Brain microvascular endothelial cell (primary cell): Measurements from ENCODE around the gene CA14.

Experiments used
- DNase-seq: peaks from one replicate; pipeline ENCODE4 v3.0.0-alpha.2; 2020
- H3K27ac ChIP-seq: fragments of 250-450 bp; sonication (Bioruptor Pico); 2 replicates; pipeline ENCODE4 v1.5.1; 2020; ENCODE audit warnings: mild to moderate bottlenecking, moderate library complexity
- H3K27me3 ChIP-seq: fragments of 250-450 bp; sonication (Bioruptor Pico); replicated peaks from 2 replicates; pipeline ENCODE4 v1.5.1; 2020; ENCODE audit warnings: mild to moderate bottlenecking
- H3K36me3 ChIP-seq: fragments of 250-450 bp; sonication (Bioruptor Pico); replicated peaks from 2 replicates; pipeline ENCODE4 v1.5.1; 2020; ENCODE audit warnings: mild to moderate bottlenecking
- H3K4me3 ChIP-seq: 2 replicates; pipeline ENCODE4 v1.5.1; 2011; ENCODE audit warnings: low read depth, mild to moderate bottlenecking, control low read depth, low read length, moderate library complexity
- CTCF ChIP-seq: IDR thresholded peaks from 2 replicates; pipeline ENCODE4 v1.5.1; 2011; ENCODE audit warnings: low read depth, mild to moderate bottlenecking, moderate library complexity, low read length, control low read depth, inconsistent platforms; ENCODE audit errors: missing control alignments
- in situ Hi-C: cut with HindIII; loops from 2 replicates; pipeline ENCODE4 v1.10.0; 2017; ENCODE audit warnings: low sequenced_read_pairs, low pct_ligation_motif_present

Gene CA14

DNA sequence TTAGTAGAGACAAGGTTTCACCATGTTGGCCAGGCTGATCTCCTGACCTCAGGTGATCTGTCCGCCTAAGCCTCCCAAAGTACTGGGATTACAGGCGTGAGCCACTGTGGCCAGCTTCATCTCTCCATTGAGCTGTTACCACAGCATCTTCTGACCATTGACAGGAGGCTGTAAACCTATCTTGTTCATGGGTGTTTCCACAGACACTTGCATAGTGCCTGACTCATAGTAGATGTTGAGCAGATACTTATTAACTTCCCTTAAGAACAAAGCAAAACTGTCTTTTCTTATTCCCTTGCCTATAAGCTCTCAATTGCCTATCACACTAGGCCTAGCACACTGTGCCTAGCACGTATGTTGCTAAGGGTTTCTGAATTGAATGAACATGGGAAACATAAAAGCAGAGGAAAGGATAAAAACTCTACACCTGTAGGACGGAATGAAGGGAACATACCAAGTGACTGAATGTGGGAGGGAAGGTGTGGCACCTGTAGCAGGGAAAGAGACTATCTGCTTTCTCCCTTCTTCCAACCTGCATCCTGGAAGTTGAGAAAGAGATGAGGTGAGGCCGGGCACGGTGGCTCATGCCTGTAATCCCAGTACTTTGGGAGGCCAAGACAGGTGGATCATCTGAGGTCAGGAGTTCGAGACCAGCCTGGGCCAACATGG is 13.9 kb downstream of the CA14 start:
- H3K27ac ChIP-seq = no peak overlapping the region
- H3K36me3 ChIP-seq = peaks cover 6% of the 10 kb centered on the region
- in situ Hi-C loops = no loop called here
- H3K4me3 ChIP-seq = no peak overlapping the region
- no peak for TF ChIP-seq CTCF
- no peak for DNase-seq
- H3K27me3 ChIP-seq = no peaks in the 10 kb centered on the region

DNA sequence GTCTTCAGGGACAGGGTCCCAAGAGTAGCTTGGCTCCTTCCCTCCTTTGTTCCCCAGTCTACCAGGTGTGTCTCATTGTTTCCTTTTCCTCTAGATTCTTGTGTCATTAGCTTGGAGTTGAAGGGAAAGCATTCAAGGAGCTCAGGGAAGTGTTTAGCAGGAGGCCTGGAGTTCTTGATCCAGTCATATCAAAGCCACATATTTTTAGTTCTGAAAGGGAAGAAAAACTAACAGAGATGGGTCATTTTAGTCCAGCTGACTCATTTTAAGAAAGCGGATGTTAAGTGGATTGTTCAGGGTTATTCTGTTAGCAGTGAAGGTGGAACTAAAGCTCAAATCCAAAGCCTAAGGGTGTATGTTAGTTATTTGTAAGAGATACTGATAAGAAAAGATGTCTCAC is 15.7 kb downstream of the CA14 start:
- TF ChIP-seq CTCF = no peak
- Histone ChIP-seq H3K4me3 (peak overlapping the region; percentile 46), H3K27ac (peak overlapping the region; percentile 5), H3K36me3 (no peaks in the 10 kb centered on the region), H3K27me3 (no peaks in the 10 kb centered on the region)
- no peak for DNase-seq
- in situ Hi-C loops = no loop called here

DNA sequence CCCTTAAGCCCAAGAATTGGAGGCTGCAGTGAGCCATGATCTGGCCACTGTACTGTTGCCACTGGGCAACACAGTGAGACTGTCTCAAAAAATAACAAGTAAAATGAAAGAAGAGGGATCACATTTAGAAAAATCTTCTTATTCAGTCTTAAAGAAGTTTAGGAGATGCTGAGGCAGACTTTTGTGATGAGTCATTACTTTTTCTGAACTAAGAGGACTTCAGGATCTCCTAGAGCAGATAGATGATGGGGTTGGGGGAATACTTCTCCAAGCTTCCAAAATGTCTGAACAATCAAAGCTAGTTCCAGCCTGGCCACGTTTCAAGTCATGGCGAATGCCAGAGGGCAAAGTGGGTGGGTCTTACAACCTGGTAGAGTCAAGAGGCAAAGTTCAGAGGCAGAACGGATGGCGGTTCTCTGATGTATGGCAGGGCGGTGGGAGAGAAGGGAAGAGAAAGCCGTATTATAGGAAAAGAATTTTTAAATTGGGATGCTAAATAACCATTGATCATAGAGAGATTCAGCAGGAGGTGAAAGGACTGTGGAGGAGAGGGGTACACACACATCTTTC is 22.6 kb downstream of the CA14 start:
- no peaks in the 10 kb centered on the region for H3K27me3 ChIP-seq
- TF ChIP-seq CTCF = no peak
- in situ Hi-C loops = no loop called here
- H3K4me3 ChIP-seq = no peak overlapping the region
- no peak overlapping the region for H3K27ac ChIP-seq
- no peak for DNase-seq
- H3K36me3 ChIP-seq = peaks cover 3% of the 10 kb centered on the region

DNA sequence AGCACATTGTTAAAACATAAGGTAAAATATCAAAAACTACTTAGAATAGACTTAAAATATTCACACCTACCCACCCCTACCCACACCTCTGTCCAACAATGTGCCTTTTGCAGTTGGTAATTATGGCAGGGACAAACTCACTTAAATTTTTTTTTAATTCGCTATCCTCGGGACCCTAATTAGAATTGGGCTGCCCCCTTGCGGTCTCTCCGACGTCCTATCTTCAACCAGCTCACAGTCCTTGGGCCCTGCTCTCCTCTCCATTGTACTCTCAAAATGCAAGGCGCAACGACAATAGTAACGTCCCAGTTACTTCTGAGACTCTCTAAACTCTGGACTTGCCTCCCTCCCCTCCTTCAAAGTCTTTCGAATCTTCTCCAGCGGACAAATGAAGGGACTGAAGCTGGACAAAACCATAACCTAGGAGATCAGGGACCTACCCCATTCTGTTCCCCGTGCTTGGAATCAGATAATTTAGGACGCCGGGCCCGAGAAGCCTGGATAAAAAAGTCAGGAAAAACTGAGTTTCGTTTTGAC is 23.7 kb downstream of the CA14 start:
- peak; percentile 51 for DNase-seq
- in situ Hi-C loops = no loop called here
- Histone ChIP-seq H3K4me3 (peak overlapping the region; percentile 61), H3K27me3 (no peaks in the 10 kb centered on the region), H3K27ac (no peak overlapping the region), H3K36me3 (peaks cover 3% of the 10 kb centered on the region)
- peak; percentile 82 for TF ChIP-seq CTCF

- in situ Hi-C loops = no loop called here
- peak within 1 kb of the TSS; percentile 21 for H3K27ac ChIP-seq
- peak within 1 kb of the TSS; percentile 61 for H3K4me3 ChIP-seq
- H3K36me3 ChIP-seq = peaks cover 3% of the 10 kb centered on the region
- no peak for TF ChIP-seq CTCF
- DNase-seq = peak; percentile 97
- no peaks in the 10 kb centered on the region for H3K27me3 ChIP-seq
Measured at GRCh38 chr1:150281758-150282557, 24.4 kb downstream of the CA14 start, which contains the start of gene CIART. Gene CIART (plus strand): TSS chr1:150282554. CDS start chr1:150283268, 714 bp downstream.
